ENCODE results near the gene CHCHD10.
A peak's percentile ranks its signal among the peaks of the same experiment; 100 is the strongest.

CHCHD10 gene

DNA sequence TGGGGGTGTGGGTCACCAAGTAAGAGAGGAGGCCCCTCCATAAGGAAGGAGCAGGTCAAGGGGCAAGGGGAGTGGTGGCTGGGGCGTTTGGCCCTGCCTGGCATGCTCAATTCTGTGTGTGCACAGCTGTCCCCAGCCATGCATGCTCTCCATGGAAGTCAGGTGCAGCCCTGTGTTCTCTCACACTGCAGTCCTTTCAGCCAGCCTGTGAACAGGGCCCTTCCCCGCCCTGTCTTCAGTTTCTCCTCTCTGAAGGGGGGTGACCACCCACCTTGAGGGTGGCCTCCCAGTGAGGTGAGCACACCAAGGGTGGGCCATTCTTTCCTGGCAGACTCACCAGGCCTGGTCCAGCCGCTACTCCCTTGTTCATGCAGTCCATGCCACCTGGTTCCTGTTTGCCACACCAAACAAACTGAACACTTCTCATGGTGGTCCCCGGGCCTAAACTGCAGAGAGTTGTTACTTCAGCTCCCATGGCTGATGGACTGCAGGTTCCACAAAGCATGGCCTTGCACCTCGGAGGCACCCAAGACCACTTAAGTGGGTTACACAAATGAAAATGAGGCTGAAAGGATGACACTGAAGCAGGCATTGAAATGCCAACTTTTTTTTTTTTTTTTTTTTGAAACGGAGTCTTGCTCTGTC, 1.7 kb upstream of the CHCHD10 start:
- DNase-seq: no peak

GRCh38 chr22:23767303-23767672, 484 bp downstream of the CHCHD10 start:
- no peak for DNase-seq

DNA sequence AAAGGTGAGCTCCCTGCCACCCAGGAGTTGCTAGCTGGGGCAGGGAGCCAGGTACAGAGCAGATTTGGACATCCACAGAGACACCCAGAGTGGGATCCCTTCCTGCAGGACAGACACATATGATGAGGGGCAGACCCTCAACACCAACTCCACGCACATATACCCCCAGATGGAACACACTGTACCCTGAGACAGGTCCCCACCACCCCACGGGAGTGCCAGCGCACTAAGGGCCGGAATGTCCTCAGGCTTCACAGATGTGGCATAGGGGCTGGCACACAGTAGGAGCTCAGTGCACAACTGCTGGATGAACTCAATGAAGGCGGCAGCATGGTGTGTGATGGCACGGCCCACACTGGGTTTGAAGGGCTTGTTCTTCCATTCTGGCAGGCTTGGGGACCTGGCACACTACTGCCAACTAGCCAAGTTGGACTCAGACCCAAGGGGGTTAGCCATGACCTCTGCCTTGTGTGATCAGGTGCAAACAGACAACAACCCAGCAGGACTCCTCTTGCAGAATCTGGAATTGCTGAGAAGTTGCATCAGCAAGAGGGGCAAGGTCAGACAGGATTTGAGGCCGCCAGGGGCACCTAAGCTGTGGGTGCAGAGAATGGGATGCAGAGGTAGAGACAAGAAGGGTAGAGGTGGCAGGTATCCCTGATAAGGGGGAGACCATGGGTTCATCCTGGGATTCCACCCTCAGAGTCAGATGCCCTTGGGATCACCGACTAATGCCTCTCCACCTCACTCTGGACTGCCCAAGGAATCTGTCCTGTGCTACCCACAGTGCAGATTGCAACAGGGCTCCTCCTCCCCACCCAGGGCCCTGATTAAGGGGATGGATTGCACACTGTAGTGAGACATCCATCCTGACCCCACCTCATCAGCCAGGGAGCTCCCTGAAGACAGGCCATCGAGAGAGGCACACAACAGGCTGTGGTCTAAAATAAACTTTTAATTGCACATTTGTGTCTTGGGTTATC, 2.6 kb downstream of the CHCHD10 start:
- DNase-seq: no peak

DNA sequence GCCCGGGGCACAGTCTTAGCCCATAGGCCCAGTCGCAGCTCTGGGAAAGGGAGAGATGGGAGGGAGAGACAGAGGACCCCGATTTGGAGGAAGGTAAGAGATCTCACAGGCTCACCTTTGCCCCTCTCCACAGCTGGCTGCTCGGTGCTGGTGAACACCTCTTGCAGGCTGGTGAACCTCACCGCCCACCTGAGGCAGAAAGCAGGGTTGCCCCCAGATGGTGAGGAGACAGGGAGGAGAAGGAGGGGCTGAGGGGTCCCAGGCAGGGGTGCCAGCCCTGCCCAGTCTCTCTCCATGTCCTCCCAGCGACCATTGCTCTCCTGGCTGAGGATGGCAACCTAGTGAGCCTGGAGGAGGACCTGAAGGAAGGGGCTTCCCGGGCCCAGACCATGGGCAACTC, 3.8 kb downstream of the CHCHD10 start:
- DNase-seq: no peak

- no peak for DNase-seq
Observed at GRCh38 chr22:23763579-23763945, 4.2 kb downstream of the CHCHD10 start.

GRCh38 chr22:23762842-23763578, 4.8 kb downstream of the CHCHD10 start, which contains the start of gene C22orf15:
Gene C22orf15 (plus strand): TSS chr22:23762990. CDS start chr22:23763307, 317 bp downstream.
- no peak for DNase-seq

DNA sequence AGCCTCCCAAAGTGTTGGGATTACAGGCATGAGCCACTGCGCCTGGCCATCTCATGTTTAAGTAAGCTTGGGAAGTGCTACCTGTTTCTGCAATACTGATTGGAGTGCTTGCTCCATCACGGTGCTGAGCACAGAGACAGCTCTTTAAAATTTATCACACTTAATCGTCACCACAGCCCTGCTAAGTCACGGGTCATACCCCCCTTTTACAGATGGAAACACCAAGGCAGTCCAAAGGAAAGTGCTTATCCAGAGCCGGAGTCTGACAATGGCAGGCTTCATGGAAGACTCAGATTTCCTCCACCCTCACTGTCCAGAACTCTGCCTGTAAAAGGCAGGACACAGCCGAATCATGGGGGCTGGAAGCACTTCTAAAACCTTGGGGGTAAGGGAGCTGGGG, 7.7 kb downstream of the CHCHD10 start:
- DNase-seq: no peak

- no peak for DNase-seq
Observed at GRCh38 chr22:23759566-23759965, 8.2 kb downstream of the CHCHD10 start.

DNA sequence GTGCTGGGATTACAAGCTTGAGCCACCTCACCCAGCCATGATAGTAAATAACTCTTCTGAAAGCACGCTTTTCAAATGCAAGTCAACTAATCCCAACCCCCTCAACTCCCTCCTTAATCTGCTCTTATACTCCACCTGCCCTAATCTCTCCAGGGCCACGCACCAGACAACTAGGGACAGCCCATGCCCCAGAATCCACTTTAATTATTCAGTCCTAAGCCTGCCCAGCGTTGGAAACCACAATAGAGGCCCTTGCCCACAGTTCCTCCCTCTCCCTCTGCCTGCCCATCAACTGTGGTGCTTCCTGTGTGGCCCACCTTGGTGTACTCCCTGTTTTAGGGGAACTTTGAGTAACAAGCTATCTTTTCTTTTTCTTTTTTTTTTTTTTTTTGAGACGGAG, 10.9 kb downstream of the CHCHD10 start:
- no peak for DNase-seq

GRCh38 chr22:23755711-23756110, 12.1 kb downstream of the CHCHD10 start:
- no peak for DNase-seq

- DNase-seq: no peak
Observed at GRCh38 chr22:23754980-23755636, 12.7 kb downstream of the CHCHD10 start.

- DNase-seq: no peak
Observed at GRCh38 chr22:23754220-23754919, 13.4 kb downstream of the CHCHD10 start, which contains the start of gene VPREB3. Gene VPREB3 (minus strand): TSS chr22:23754425. CDS start chr22:23754363, 62 bp downstream.

GRCh38 chr22:23753385-23753784, 14.4 kb downstream of the CHCHD10 start:
- no peak for DNase-seq

DNA sequence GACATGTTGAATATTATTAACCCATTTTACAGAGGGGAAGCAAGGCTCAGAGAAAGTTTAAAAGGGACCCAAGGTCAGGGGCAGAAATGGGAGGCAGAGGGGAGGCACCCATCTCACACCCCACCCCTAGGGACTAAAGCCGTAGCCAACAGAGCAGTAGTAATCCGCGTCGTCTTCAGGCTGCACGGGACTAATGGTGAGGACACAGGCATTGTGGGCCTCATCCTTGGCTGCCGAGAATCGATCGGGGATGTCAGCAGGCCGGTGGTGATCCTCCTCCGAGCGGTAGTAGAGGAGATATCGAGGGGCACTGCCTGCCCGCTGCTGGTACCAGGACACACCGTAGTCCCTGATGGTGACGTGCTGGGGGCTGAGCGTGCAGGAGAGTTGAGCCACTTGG, 15.0 kb downstream of the CHCHD10 start:
- no peak for DNase-seq

DNA sequence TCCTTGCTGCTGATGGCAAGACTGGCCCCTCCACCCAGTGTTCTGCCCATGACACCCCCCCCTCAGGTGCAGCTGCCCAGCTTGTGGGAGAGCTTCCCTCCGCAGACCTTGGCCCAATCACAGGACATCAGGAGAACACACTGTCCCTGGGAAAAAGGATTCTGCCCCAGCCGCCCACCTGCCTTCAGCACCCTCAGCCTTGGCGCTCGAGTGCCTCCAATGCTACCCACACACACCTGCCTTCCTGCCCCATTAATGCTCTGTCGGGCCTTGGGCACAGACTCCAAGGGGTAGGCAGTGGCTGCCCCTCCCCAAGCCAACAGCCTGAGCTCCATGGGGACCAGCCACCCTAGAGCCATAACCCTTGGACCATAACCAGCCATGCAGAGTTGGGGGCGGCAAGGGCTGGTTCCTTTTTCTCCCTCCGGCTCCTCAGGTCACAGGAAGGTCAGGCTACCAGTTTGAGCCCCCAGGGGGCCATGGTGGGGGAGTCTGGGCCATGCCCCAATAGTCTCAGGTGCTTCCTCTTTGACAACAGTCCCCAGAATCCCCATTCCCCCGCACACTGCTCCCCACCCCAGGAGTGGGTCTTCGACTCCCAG, 15.6 kb downstream of the CHCHD10 start:
- no peak for DNase-seq

GRCh38 chr22:23751441-23751996, 16.3 kb downstream of the CHCHD10 start:
- no peak for DNase-seq

GRCh38 chr22:23750714-23751440, 16.9 kb downstream of the CHCHD10 start, which contains the start of gene ZNF70:
Gene ZNF70 (minus strand): TSS chr22:23751112. CDS start chr22:23745140, 5,972 bp downstream.
- peak; percentile 47 for DNase-seq

GRCh38 chr22:23750367-23750713, 17.4 kb downstream of the CHCHD10 start:
- no peak for DNase-seq

- no peak for DNase-seq
Observed at GRCh38 chr22:23749841-23750301, 17.9 kb downstream of the CHCHD10 start.

- DNase-seq: no peak
Observed at GRCh38 chr22:23745791-23746190, 22.0 kb downstream of the CHCHD10 start.

DNA sequence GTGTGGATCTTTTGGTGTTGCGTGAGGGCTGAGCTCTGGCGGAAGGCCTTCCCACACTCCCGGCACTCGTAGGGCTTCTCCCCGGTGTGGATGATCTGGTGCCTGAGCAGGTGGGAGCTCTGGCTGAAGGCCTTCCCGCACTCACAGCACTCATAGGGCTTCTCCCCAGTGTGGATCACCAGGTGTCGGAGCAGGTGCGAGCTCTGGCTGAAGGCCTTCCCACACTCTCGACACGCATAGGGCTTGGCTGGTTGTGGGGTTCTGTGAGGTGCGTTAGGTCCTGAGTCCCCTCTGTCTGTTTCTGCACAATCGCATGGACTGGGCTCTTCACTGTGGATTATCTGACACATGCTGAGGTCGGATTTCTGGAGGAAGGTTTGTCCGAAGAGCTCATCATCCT, 23.3 kb downstream of the CHCHD10 start:
- no peak for DNase-seq

All from NCI-H1694 (cell line).